T-helper 1 cell treated with Interleukin-12 subunit alpha and Interleukin-12 subunit beta and Interleukin-4 antibody, amounts not matched to agents 30 μg/mL and 1 μg/mL, for 36 hours (primary cell): Measurements from ENCODE around the gene ANKRD30B.
"Not testable (repeated sequence)": the region's sequence is repeated elsewhere in the genome, so short reads cannot be mapped to it uniquely, and the experiment has no call there.

Experiments
- H3K27ac Mint-ChIP-seq: one replicate; pipeline ENCODE4 v1.8.0; 2021; ENCODE audit warnings: mild to moderate bottlenecking, mixed read lengths
- H3K27me3 Mint-ChIP-seq: one replicate; pipeline ENCODE4 v1.8.0; 2021; ENCODE audit warnings: low read depth, mixed read lengths
- H3K36me3 Mint-ChIP-seq: one replicate; pipeline ENCODE4 v1.8.0; 2021; ENCODE audit warnings: low read depth, mixed read lengths
- H3K4me1 Mint-ChIP-seq: one replicate; pipeline ENCODE4 v1.8.0; 2021; ENCODE audit warnings: low read depth, mixed read lengths
- H3K4me3 Mint-ChIP-seq: one replicate; pipeline ENCODE4 v1.8.0; 2021; ENCODE audit warnings: mild to moderate bottlenecking, moderate library complexity, mixed read lengths
- H3K9me3 Mint-ChIP-seq: one replicate; pipeline ENCODE4 v1.8.0; 2021; ENCODE audit warnings: mixed read lengths

The ANKRD30B gene

GRCh38 chr18:14747513-14748474 lies at the start of gene ANKRD30B:
Gene ANKRD30B (plus strand): TSS chr18:14748172. CDS start chr18:14748420, 248 bp downstream.
- Mint-ChIP-seq H3K27me3 (peaks cover 8% of the 10 kb centered on the region), H3K4me1 (no peaks in the 10 kb centered on the region), H3K27ac (no peak within 1 kb of the TSS), H3K36me3 (no peaks in the 10 kb centered on the region), H3K4me3 (no peak within 1 kb of the TSS), H3K9me3 (no peaks in the 10 kb centered on the region)

DNA sequence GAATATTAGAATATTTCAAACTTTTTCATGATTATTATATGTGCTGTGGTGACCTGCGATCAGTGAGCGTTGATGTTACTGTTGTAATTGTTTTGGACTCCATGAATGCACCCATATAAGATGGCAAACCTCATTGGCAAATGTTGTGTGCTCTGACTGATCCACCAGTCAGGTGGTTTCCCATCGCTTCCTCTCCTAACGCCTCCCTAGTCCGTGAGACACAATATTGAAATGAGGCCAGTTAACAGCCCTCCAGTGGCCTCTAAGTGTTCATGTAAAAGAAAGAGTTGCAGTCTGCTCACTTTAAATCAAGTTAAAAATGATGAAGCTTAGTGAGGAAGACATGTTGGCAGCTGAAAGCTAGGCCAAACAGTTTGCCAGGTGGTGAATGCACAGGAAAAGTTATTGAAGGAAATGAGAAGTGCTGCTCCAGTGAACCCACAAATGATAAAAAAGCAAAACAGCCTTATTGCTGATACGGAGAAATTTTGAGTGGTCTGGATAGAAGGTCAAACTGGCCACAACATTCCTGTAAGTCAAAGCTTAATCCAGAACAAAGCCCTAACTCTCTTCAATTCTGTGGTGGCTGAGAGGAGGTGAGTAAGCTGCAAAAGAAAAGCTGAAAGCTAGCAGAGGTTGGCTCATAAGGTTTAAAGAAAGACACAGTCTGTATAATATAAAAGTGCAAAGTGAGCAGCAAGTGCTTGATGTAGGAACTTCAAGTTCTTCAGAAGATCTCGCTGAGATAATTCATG lies 46.5 kb upstream of the ANKRD30B start:
- H3K36me3 Mint-ChIP-seq, H3K27ac Mint-ChIP-seq, H3K4me1 Mint-ChIP-seq: not testable (repeated sequence)

DNA sequence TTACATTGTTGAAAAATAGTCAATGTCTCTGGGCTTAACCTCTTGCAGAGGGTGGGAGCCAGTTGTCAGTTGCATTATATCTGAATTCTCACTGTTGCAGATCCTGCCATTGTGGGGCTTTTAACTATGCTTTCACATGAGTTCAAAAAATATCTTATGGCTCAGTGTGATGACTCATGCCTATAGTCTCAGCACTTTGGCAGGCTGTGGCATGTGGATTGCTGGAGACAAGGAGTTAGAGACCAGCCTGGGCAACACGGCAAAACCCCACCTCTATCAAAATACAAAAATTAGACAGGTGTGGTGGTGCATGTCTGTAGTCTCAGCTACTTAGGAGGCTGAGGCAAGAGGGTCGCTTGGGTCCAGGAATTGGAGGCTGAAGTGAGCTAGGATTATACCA lies 38.2 kb upstream of the ANKRD30B start:
- not testable (repeated sequence) for H3K4me3 Mint-ChIP-seq, H3K4me1 Mint-ChIP-seq, H3K27ac Mint-ChIP-seq, H3K27me3 Mint-ChIP-seq, H3K9me3 Mint-ChIP-seq, H3K36me3 Mint-ChIP-seq

More for the DNA sequence above, 46.5 kb upstream of the ANKRD30B start:
- H3K27me3 Mint-ChIP-seq, H3K4me3 Mint-ChIP-seq, H3K9me3 Mint-ChIP-seq: not testable (repeated sequence)

GRCh38 chr18:14721569-14721968 lies 26.4 kb upstream of the ANKRD30B start:
- not testable (repeated sequence) for H3K9me3 Mint-ChIP-seq, H3K4me1 Mint-ChIP-seq, H3K36me3 Mint-ChIP-seq, H3K27me3 Mint-ChIP-seq, H3K4me3 Mint-ChIP-seq, H3K27ac Mint-ChIP-seq

- H3K27me3 Mint-ChIP-seq, H3K4me1 Mint-ChIP-seq, H3K27ac Mint-ChIP-seq, H3K9me3 Mint-ChIP-seq, H3K36me3 Mint-ChIP-seq, H3K4me3 Mint-ChIP-seq: not testable (repeated sequence)
Measured at GRCh38 chr18:14739056-14739455, 8.9 kb upstream of the ANKRD30B start.

GRCh38 chr18:14746897-14747296 lies 1.1 kb upstream of the ANKRD30B start:
- H3K27ac Mint-ChIP-seq = no peak overlapping the region
- peaks cover 8% of the 10 kb centered on the region for H3K27me3 Mint-ChIP-seq
- no peaks in the 10 kb centered on the region for H3K9me3 Mint-ChIP-seq
- H3K4me1 Mint-ChIP-seq = no peaks in the 10 kb centered on the region
- H3K4me3 Mint-ChIP-seq = no peak overlapping the region
- no peaks in the 10 kb centered on the region for H3K36me3 Mint-ChIP-seq

DNA sequence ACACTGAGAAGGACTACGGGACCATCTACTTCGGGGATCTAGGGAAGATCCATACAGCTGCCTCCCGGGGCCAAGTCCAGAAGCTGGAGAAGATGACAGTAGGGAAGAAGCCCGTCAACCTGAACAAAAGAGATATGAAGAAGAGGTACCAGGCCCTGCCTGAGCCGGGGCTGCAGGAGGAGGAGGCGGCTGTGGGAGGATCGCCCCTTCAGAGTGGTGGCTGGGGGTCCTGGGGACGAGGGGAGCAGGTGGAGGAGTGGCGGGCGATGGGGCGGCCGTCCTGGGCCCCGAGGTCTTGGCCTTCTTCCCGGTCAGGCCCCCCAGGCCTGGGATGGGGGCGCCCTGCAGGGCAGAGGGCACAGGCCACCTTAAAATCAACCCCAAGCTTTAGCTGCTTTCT lies 524 bp downstream of the ANKRD30B start:
- no peaks in the 10 kb centered on the region for H3K4me1 Mint-ChIP-seq
- no peak overlapping the region for H3K4me3 Mint-ChIP-seq
- H3K27me3 Mint-ChIP-seq = peaks cover 8% of the 10 kb centered on the region
- H3K9me3 Mint-ChIP-seq = no peaks in the 10 kb centered on the region
- H3K27ac Mint-ChIP-seq = no peak overlapping the region
- no peaks in the 10 kb centered on the region for H3K36me3 Mint-ChIP-seq

DNA sequence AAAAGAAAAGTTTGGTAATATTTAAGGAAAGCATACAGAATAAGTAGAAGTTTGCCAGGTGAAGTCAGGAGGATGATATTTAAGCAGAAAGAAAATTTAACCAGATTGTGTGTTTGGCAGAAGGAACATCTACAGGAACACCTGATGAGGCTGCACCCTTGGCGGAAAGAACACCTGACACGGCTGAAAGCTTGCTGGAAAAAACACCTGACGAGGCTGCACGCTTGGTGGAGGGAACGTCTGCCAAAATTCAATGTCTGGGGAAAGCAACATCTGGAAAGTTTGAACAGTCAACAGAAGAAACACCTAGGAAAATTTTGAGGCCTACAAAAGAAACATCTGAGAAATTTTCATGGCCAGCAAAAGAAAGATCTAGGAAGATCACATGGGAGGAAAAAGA lies 15.6 kb downstream of the ANKRD30B start:
- H3K9me3 Mint-ChIP-seq, H3K4me1 Mint-ChIP-seq, H3K27ac Mint-ChIP-seq, H3K27me3 Mint-ChIP-seq, H3K36me3 Mint-ChIP-seq, H3K4me3 Mint-ChIP-seq: not testable (repeated sequence)

- H3K27ac Mint-ChIP-seq = no peak overlapping the region
- H3K4me3 Mint-ChIP-seq = no peak overlapping the region
- no peaks in the 10 kb centered on the region for H3K36me3 Mint-ChIP-seq
- H3K4me1 Mint-ChIP-seq = no peaks in the 10 kb centered on the region
- H3K9me3 Mint-ChIP-seq = peaks cover 8% of the 10 kb centered on the region
- H3K27me3 Mint-ChIP-seq = no peaks in the 10 kb centered on the region
Measured at GRCh38 chr18:14767474-14767873, 19.5 kb downstream of the ANKRD30B start.

GRCh38 chr18:14768241-14768640 lies 20.3 kb downstream of the ANKRD30B start:
- H3K4me1 Mint-ChIP-seq = no peaks in the 10 kb centered on the region
- no peaks in the 10 kb centered on the region for H3K27me3 Mint-ChIP-seq
- H3K9me3 Mint-ChIP-seq = peaks cover 8% of the 10 kb centered on the region
- H3K27ac Mint-ChIP-seq = no peak overlapping the region
- no peak overlapping the region for H3K4me3 Mint-ChIP-seq
- H3K36me3 Mint-ChIP-seq = no peaks in the 10 kb centered on the region

DNA sequence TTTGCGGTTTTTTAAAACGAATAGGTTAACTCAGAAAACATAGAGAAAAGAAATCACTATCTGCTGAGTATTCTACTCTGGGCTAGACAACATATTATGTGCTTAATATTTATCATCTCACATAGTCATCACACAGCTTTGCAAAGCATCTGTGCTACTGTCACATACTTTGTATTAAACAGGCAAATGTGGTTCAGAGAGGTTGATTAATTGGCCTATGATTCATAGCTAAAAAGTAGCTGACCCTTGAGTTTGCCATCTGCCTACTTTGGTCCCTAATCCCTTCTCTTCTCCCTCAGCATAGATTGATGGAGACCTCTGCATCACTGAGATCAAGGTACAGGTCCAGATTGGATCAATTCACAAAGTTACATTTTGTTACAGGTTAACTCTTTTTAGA lies 21.4 kb downstream of the ANKRD30B start:
- no peaks in the 10 kb centered on the region for H3K4me1 Mint-ChIP-seq
- no peak overlapping the region for H3K4me3 Mint-ChIP-seq
- H3K36me3 Mint-ChIP-seq = no peaks in the 10 kb centered on the region
- H3K27me3 Mint-ChIP-seq = no peaks in the 10 kb centered on the region
- no peak overlapping the region for H3K27ac Mint-ChIP-seq
- H3K9me3 Mint-ChIP-seq = peaks cover 8% of the 10 kb centered on the region

GRCh38 chr18:14776801-14777200 lies 28.8 kb downstream of the ANKRD30B start:
- Mint-ChIP-seq H3K36me3 (no peaks in the 10 kb centered on the region), H3K4me3 (no peak overlapping the region), H3K9me3 (no peaks in the 10 kb centered on the region), H3K4me1 (no peaks in the 10 kb centered on the region), H3K27me3 (no peaks in the 10 kb centered on the region), H3K27ac (no peak overlapping the region)

DNA sequence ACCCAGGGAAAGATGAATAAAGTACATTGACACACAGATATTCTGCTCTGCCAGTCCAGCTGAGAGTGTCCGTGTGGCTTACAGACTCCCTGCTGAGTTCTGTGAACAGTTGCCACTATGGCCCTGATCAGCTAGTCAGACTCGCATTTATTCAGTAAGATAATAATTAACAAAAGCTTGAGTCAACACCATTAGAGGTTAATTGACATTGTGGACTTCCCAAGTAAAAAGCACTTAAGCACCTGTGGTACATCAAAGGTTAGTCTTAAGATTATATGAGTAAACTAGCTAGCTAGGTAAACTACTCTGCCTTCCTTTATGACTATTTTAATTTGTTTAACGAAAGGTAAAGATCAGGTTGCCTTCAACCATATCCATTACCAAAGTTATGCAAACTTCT lies 33.7 kb downstream of the ANKRD30B start:
- Mint-ChIP-seq H3K4me3 (no peak overlapping the region), H3K9me3 (no peaks in the 10 kb centered on the region), H3K27me3 (no peaks in the 10 kb centered on the region), H3K4me1 (no peaks in the 10 kb centered on the region), H3K36me3 (no peaks in the 10 kb centered on the region), H3K27ac (no peak overlapping the region)

- no peaks in the 10 kb centered on the region for H3K9me3 Mint-ChIP-seq
- H3K27ac Mint-ChIP-seq = no peak overlapping the region
- H3K36me3 Mint-ChIP-seq = no peaks in the 10 kb centered on the region
- no peak overlapping the region for H3K4me3 Mint-ChIP-seq
- H3K27me3 Mint-ChIP-seq = no peaks in the 10 kb centered on the region
- H3K4me1 Mint-ChIP-seq = no peaks in the 10 kb centered on the region
Measured at GRCh38 chr18:14784133-14784532, 36.2 kb downstream of the ANKRD30B start.

GRCh38 chr18:14796876-14797275 lies 48.9 kb downstream of the ANKRD30B start:
- H3K27me3 Mint-ChIP-seq, H3K36me3 Mint-ChIP-seq, H3K4me1 Mint-ChIP-seq, H3K4me3 Mint-ChIP-seq, H3K27ac Mint-ChIP-seq: not testable (repeated sequence)
- H3K9me3 Mint-ChIP-seq = peaks cover 13% of the 10 kb centered on the region
